Endodermal cell (in vitro differentiated cells): ENCODE data around the gene ARHGEF33. TPM values are rescaled to one million over a fixed set of nuclear protein-coding genes. Genes with fewer than 3 reads are reported as not detected.

ENCODE experiments used
- DNase-seq: peaks from one replicate; pipeline ENCODE4 v3.0.0-alpha.2; 2017
- H3K27ac ChIP-seq: 2 replicates; pipeline ENCODE4 v1.5.1; 2013; ENCODE audit warnings: mild to moderate bottlenecking, low read depth, low read length, moderate library complexity
- H3K27me3 ChIP-seq: 2 replicates; pipeline ENCODE4 v1.6.1; 2013; ENCODE audit warnings: mild to moderate bottlenecking, low read length, moderate library complexity; ENCODE audit not compliant: insufficient read depth, control insufficient read depth, poor library complexity, severe bottlenecking
- H3K36me3 ChIP-seq: 2 replicates; pipeline ENCODE4 v1.7.0; 2013; ENCODE audit warnings: mild to moderate bottlenecking, low read length, moderate library complexity; ENCODE audit not compliant: control insufficient read depth, insufficient read depth
- H3K4me1 ChIP-seq: one replicate; pipeline ENCODE4 v1.7.0; 2013; ENCODE audit warnings: low read length; ENCODE audit not compliant: control insufficient read depth, insufficient read depth
- H3K4me3 ChIP-seq: 2 replicates; pipeline ENCODE4 v1.5.1; 2013; ENCODE audit warnings: mild to moderate bottlenecking, low read length, moderate library complexity
- H3K9ac ChIP-seq: 2 replicates; pipeline ENCODE4 v1.6.1; 2013; ENCODE audit warnings: mild to moderate bottlenecking, low read length, moderate library complexity; ENCODE audit not compliant: poor library complexity, severe bottlenecking; ENCODE audit errors: extremely low read depth
- H3K9me3 ChIP-seq: 2 replicates; pipeline ENCODE4 v1.6.1; 2013; ENCODE audit warnings: mild to moderate bottlenecking, low read length, moderate library complexity; ENCODE audit not compliant: control insufficient read depth
- H3K27ac Mint-ChIP-seq: 2 replicates; pipeline ENCODE4 v1.8.0; 2020; ENCODE audit warnings: mixed read lengths
- H3K27me3 Mint-ChIP-seq: 2 replicates; pipeline ENCODE4 v1.8.0; 2021; ENCODE audit warnings: mild to moderate bottlenecking, mixed read lengths; ENCODE audit not compliant: insufficient read depth
- H3K36me3 Mint-ChIP-seq: 2 replicates; pipeline ENCODE4 v1.8.0; 2020; ENCODE audit warnings: low read depth, mixed read lengths
- H3K4me1 Mint-ChIP-seq: 2 replicates; pipeline ENCODE4 v1.8.0; 2020; ENCODE audit warnings: mixed read lengths
- H3K4me3 Mint-ChIP-seq: 2 replicates; pipeline ENCODE4 v1.8.0; 2020; ENCODE audit warnings: mild to moderate bottlenecking, moderate library complexity, mixed read lengths
- H3K9me3 Mint-ChIP-seq: 2 replicates; pipeline ENCODE4 v1.8.0; 2020; ENCODE audit warnings: mild to moderate bottlenecking, mixed read lengths
- CTCF ChIP-seq: fragments of 200-600 bp; sonication (generic); conservative IDR thresholded peaks from 2 replicates; pipeline ENCODE4 v1.5.0; 2021; ENCODE audit warnings: antibody characterized with exemption, mild to moderate bottlenecking
- WGBS, 2 experiments: methylation state at CpG; one replicate each; pipeline versions ENCODE4 v1.1.5 to v1.1.7; 2013; ENCODE audit warnings: missing lambda C conversion rate in 2 of 2, mixed read lengths in 1 of 2; ENCODE audit not compliant: insufficient coverage in 1 of 2, insufficient read length in 1 of 2; 5-methylcytosine and 5-hydroxymethylcytosine counted together
- total RNA-seq, 2 donors: library from RNA; stranded (reverse); fragmentation: NEBNext Ultra II Directional in 1 of 2; extraction: Animal tissue kit (Norgen Biotek cat#: 25700) in 1 of 2; gene quantifications; 2 replicates in 1 of 2; 3 replicates in 1 of 2; pipeline ENCODE4 v1.2.1, GENCODE V29; 2021

The ARHGEF33 gene
- total RNA-seq, 2 donors from 2014 or later, result 0.57 to 1.00 TPM

- H3K27ac ChIP-seq, result no peak overlapping the region
- no peaks in the 10 kb centered on the region for H3K9me3 ChIP-seq
- no peak for TF ChIP-seq CTCF
- H3K27me3 Mint-ChIP-seq, result no peaks in the 10 kb centered on the region
- H3K36me3 ChIP-seq, result peaks cover 66% of the 10 kb centered on the region
- no peak overlapping the region for H3K4me3 Mint-ChIP-seq
- DNase-seq, result no peak
- H3K36me3 Mint-ChIP-seq, result peaks cover 42% of the 10 kb centered on the region
- peaks cover 21% of the 10 kb centered on the region for H3K4me1 Mint-ChIP-seq
- H3K9me3 Mint-ChIP-seq, result no peaks in the 10 kb centered on the region
- peak overlapping the region; percentile 75 for H3K27ac Mint-ChIP-seq
- H3K4me1 ChIP-seq, result peaks cover 3% of the 10 kb centered on the region
- H3K4me3 ChIP-seq, result peak overlapping the region; percentile 44
- H3K27me3 ChIP-seq, result no peaks in the 10 kb centered on the region
- H3K9ac ChIP-seq, result peak overlapping the region; percentile 1
These were observed 27.2 kb upstream of the ARHGEF33 start for GRCh38 chr2:38862476-38862875.

- DNase-seq, result no peak
- Histone ChIP-seq H3K9me3 (no peaks in the 10 kb centered on the region), H3K27me3 (no peaks in the 10 kb centered on the region), H3K27ac (no peak overlapping the region), H3K4me1 (peaks cover 3% of the 10 kb centered on the region), H3K36me3 (peaks cover 68% of the 10 kb centered on the region), H3K4me3 (no peak overlapping the region), H3K9ac (peak overlapping the region; percentile 1)
- H3K9me3 Mint-ChIP-seq, result no peaks in the 10 kb centered on the region
- H3K4me3 Mint-ChIP-seq, result no peak overlapping the region
- WGBS, 2 experiments, result 91% methylated on average over 2 of the region's 2 CpGs; no CpG with 5 or more reads in 1 of the 2 experiments
- peak overlapping the region; percentile 75 for H3K27ac Mint-ChIP-seq
- TF ChIP-seq CTCF, result no peak
- H3K27me3 Mint-ChIP-seq, result no peaks in the 10 kb centered on the region
- peaks cover 42% of the 10 kb centered on the region for H3K36me3 Mint-ChIP-seq
- peaks cover 21% of the 10 kb centered on the region for H3K4me1 Mint-ChIP-seq
These were observed 26.5 kb upstream of the ARHGEF33 start for GRCh38 chr2:38863061-38863695.

- H3K9me3 ChIP-seq, result peaks cover 15% of the 10 kb centered on the region
- no peak overlapping the region for H3K4me3 ChIP-seq
- Mint-ChIP-seq H3K4me1 (peaks cover 27% of the 10 kb centered on the region), H3K36me3 (peaks cover 21% of the 10 kb centered on the region), H3K4me3 (no peak overlapping the region), H3K27ac (no peak overlapping the region), H3K27me3 (no peaks in the 10 kb centered on the region), H3K9me3 (peaks cover 9% of the 10 kb centered on the region)
- WGBS, 2 experiments, result 97% methylated on average over 3 of the region's 3 CpGs
- DNase-seq, result no peak
- no peak overlapping the region for H3K27ac ChIP-seq
- H3K27me3 ChIP-seq, result no peaks in the 10 kb centered on the region
- peaks cover 31% of the 10 kb centered on the region for H3K36me3 ChIP-seq
- H3K9ac ChIP-seq, result no peak overlapping the region
- TF ChIP-seq CTCF, result no peak
- H3K4me1 ChIP-seq, result peaks cover 6% of the 10 kb centered on the region
These were observed 22.8 kb upstream of the ARHGEF33 start for GRCh38 chr2:38866773-38867443.
